Liver (tissue), 9 donors: ENCODE measurements around the gene UBE2F. TPM values are rescaled to one million over a fixed set of nuclear protein-coding genes. Genes with fewer than 3 reads are reported as not detected.

ENCODE experiments used
- DNase-seq: peaks from one replicate; pipeline ENCODE4 v3.0.0-alpha.2; 2017; ENCODE audit warnings: low spot score
- H3K27ac ChIP-seq, 2 donors: one replicate each; pipeline ENCODE4 v1.7.0; 2013; ENCODE audit warnings: inconsistent platforms in 2 of 2, low read length in 2 of 2, control low read depth in 1 of 2, low read depth in 1 of 2, mild to moderate bottlenecking in 1 of 2
- H3K27me3 ChIP-seq, 4 donors: one replicate each; pipeline versions ENCODE4 v1.6.1 to v1.7.0; 2013; ENCODE audit warnings: low read length in 3 of 4, inconsistent platforms in 1 of 4, mild to moderate bottlenecking in 1 of 4, moderate library complexity in 1 of 4; ENCODE audit not compliant: control insufficient read depth in 4 of 4, insufficient read depth in 4 of 4
- H3K36me3 ChIP-seq, 4 donors: one replicate each; pipeline versions ENCODE4 v1.6.1 to v1.7.0; 2013; ENCODE audit warnings: low read length in 3 of 4, mild to moderate bottlenecking in 3 of 4, low read depth in 1 of 4, moderate library complexity in 1 of 4; ENCODE audit not compliant: control insufficient read depth in 4 of 4, insufficient read depth in 3 of 4
- H3K4me1 ChIP-seq, 4 donors: one replicate each; pipeline versions ENCODE4 v1.6.1 to v1.7.0; 2013; ENCODE audit warnings: low read length in 3 of 4, mild to moderate bottlenecking in 3 of 4, moderate library complexity in 1 of 4; ENCODE audit not compliant: control insufficient read depth in 4 of 4, insufficient read depth in 4 of 4
- H3K4me3 ChIP-seq, 3 donors: one replicate each; pipeline versions ENCODE4 v1.6.1 to v1.7.0; 2013; ENCODE audit warnings: low read length in 3 of 3, control low read depth in 1 of 3, low read depth in 1 of 3, mild to moderate bottlenecking in 1 of 3
- H3K9ac ChIP-seq, 2 donors: one replicate each; pipeline ENCODE4 v1.7.0; 2013; ENCODE audit warnings: low read length in 2 of 2, mild to moderate bottlenecking in 2 of 2, moderate library complexity in 2 of 2, control low read depth in 1 of 2, low read depth in 1 of 2
- H3K9me3 ChIP-seq, 4 donors: one replicate each; pipeline versions ENCODE4 v1.6.1 to v1.7.0; 2013; ENCODE audit warnings: low read length in 3 of 4; ENCODE audit not compliant: control insufficient read depth in 4 of 4
- EGR1 ChIP-seq, 2 donors: IDR thresholded peaks; 2 replicates each; pipeline ENCODE4 v1.6.1; 2016 to 2018; ENCODE audit warnings: antibody characterized with exemption in 2 of 2, low read depth in 2 of 2
- FOXA2 ChIP-seq: IDR thresholded peaks from 2 replicates; pipeline ENCODE4 v1.6.1; 2016; ENCODE audit warnings: antibody characterized with exemption
- GABPA ChIP-seq, 2 donors: IDR thresholded peaks in 1 of 2; conservative IDR thresholded peaks in 1 of 2; 2 replicates each; pipeline ENCODE4 v1.6.1; 2016; ENCODE audit warnings: antibody characterized with exemption in 2 of 2, mild to moderate bottlenecking in 1 of 2, moderate library complexity in 1 of 2
- HNF4A ChIP-seq, 2 donors: conservative IDR thresholded peaks; 2 replicates each; pipeline ENCODE4 v1.6.1; 2016; ENCODE audit warnings: antibody characterized with exemption in 2 of 2, mild to moderate bottlenecking in 2 of 2
- HNF4G ChIP-seq: IDR thresholded peaks from 2 replicates; pipeline ENCODE4 v1.6.1; 2016; ENCODE audit warnings: antibody characterized with exemption
- JUND ChIP-seq, 2 donors: IDR thresholded peaks; 2 replicates each; pipeline ENCODE4 v1.6.1; 2016; ENCODE audit warnings: antibody characterized with exemption in 2 of 2
- RAD21 ChIP-seq, 2 donors: IDR thresholded peaks; 2 replicates each; pipeline ENCODE4 v1.6.1; 2016; ENCODE audit warnings: antibody characterized with exemption in 2 of 2, mild to moderate bottlenecking in 2 of 2
- RXRA ChIP-seq, 2 donors: IDR thresholded peaks; 2 replicates each; pipeline ENCODE4 v1.6.1; 2017 to 2018; ENCODE audit warnings: antibody characterized with exemption in 2 of 2, mild to moderate bottlenecking in 1 of 2
- SP1 ChIP-seq: IDR thresholded peaks from 2 replicates; pipeline ENCODE4 v1.6.1; 2018; ENCODE audit warnings: antibody characterized with exemption, mild to moderate bottlenecking
- TAF1 ChIP-seq: conservative IDR thresholded peaks from 2 replicates; pipeline ENCODE4 v1.6.1; 2016; ENCODE audit warnings: antibody characterized with exemption, mild to moderate bottlenecking
- YY1 ChIP-seq: IDR thresholded peaks from 2 replicates; pipeline ENCODE4 v1.6.1; 2016; ENCODE audit warnings: antibody characterized with exemption, mild to moderate bottlenecking
- WGBS: extraction: QIAGEN DNeasy Blood & Tissue Kit; methylation state at CpG from one replicate; pipeline ENCODE4 v1.1.7; 2013; 5-methylcytosine and 5-hydroxymethylcytosine counted together
- polyA plus RNA-seq, 2 donors: library from polyadenylated mRNA; stranded (reverse) in 1 of 2; unstranded in 1 of 2; fragments of 200-250 nt in 1 of 2; fragments of >200 nt in 1 of 2; fragmentation: Nextera tagmentation in 1 of 2; extraction: Ambion mirVana in 1 of 2; gene quantifications; one replicate each; pipeline versions ENCODE4 v1.2.1 to v1.2.3, GENCODE V29; 2013 to 2015
- total RNA-seq, 2 donors: library from RNA; depleted of rRNA; stranded (reverse); fragments of >200 nt; gene quantifications; one replicate each; pipeline ENCODE4 v1.2.3, GENCODE V29; 2014
- TF ChIP-seq, protein P1 (sequence below): IDR thresholded peaks from 2 replicates; pipeline ENCODE4 v1.6.1; 2016; ENCODE audit warnings: antibody characterized with exemption, mild to moderate bottlenecking
- TF ChIP-seq, protein P2 (sequence below): IDR thresholded peaks from 2 replicates; pipeline ENCODE4 v1.6.1; 2016; ENCODE audit warnings: antibody characterized with exemption
- TF ChIP-seq, protein P3 (sequence below): fragments of 150-350 bp; IDR thresholded peaks from 2 replicates; pipeline ENCODE4 v1.5.1; 2017; ENCODE audit warnings: improper control_type of control experiment, low read depth, low read length; ENCODE audit not compliant: missing input control
- donor health status: healthy.
- donor health status: healthy.
- donor health status: healthy.
- donor health status: healthy.
- donor health status: healthy.

The UBE2F gene
- total and polyA plus RNA-seq, 4 donors: 30.5 to 55.3 (median 32.1) TPM

DNA sequence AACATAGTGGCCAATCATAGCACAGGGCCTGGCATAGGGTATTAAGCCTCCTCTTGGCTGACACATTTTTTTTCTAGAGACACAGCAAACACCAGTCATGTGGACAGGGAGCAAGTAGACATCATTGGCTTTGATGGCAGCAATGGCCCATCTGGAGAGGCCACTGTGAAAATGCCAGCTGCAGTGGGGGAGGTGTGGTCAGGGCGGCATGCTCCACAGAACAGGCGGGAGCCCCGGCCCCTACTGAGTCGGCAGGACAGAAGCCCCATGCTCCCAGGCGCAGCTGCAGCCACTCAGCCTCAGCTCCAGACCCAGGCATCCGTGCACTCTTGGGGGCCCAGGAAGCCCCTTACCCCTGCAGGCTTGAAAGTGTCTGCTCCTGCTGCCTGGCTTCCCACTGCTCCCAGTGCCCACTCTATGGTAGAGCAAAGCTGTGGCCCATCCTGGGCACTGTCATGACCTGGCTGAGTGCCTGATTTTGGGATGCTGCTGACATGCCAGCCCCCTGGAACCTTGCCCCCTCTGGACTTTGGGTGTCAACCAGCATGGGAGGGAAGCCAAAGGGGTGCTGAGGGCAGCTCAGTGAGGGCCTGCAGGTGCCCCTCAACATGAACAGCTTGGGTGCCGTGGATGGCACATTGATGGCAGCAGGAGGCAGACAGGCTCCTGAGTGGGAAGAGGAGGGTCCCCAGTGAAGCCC lies 23.3 kb upstream of the UBE2F start:
- Histone ChIP-seq H3K27me3 (no peaks in the 10 kb centered on the region), H3K9me3 (peaks cover 0 to 23% (median 12%) of the 10 kb centered on the region in 4 donors), H3K4me3 (no peak overlapping the region), H3K27ac (no peak overlapping the region), H3K36me3 (no peaks in the 10 kb centered on the region), H3K4me1 (peaks cover 0 to 3% (median 0%) of the 10 kb centered on the region in 4 donors), H3K9ac (no peak overlapping the region)
- no peak for TF ChIP-seq RXRA (IDR thresholded peaks at IDR 0.05)
- no peak for TF ChIP-seq FOXA2
- TF ChIP-seq, protein P1, sequence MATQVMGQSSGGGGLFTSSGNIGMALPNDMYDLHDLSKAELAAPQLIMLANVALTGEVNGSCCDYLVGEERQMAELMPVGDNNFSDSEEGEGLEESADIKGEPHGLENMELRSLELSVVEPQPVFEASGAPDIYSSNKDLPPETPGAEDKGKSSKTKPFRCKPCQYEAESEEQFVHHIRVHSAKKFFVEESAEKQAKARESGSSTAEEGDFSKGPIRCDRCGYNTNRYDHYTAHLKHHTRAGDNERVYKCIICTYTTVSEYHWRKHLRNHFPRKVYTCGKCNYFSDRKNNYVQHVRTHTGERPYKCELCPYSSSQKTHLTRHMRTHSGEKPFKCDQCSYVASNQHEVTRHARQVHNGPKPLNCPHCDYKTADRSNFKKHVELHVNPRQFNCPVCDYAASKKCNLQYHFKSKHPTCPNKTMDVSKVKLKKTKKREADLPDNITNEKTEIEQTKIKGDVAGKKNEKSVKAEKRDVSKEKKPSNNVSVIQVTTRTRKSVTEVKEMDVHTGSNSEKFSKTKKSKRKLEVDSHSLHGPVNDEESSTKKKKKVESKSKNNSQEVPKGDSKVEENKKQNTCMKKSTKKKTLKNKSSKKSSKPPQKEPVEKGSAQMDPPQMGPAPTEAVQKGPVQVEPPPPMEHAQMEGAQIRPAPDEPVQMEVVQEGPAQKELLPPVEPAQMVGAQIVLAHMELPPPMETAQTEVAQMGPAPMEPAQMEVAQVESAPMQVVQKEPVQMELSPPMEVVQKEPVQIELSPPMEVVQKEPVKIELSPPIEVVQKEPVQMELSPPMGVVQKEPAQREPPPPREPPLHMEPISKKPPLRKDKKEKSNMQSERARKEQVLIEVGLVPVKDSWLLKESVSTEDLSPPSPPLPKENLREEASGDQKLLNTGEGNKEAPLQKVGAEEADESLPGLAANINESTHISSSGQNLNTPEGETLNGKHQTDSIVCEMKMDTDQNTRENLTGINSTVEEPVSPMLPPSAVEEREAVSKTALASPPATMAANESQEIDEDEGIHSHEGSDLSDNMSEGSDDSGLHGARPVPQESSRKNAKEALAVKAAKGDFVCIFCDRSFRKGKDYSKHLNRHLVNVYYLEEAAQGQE: no peak
- TF ChIP-seq SP1: no peak
- TF ChIP-seq, protein P2, sequence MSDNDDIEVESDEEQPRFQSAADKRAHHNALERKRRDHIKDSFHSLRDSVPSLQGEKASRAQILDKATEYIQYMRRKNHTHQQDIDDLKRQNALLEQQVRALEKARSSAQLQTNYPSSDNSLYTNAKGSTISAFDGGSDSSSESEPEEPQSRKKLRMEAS: no peak
- TF ChIP-seq RAD21 (IDR thresholded peaks at IDR 0.05): no peak
- 94% methylated on average over 7 of the region's 7 CpGs for WGBS
- DNase-seq: no peak

DNA sequence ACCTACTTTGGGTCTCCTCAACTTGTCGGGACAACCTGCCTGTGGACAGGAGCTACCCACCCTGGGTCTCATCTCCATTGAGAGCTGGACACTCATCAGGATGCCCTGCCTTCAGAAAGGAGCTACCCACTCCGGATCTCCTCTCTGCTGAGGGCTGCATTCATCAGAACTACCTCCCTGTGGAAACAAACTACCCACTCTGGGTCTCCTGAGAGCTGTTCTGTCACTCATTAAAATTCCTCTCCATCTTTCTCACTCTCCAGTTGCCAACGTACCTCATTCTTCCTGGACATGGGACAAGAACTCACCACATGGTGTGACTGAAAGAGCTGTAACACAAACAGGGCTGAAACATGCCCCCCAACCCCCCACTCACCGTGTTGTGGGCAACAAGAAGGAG lies 22.5 kb upstream of the UBE2F start:
- H3K9me3 ChIP-seq: peaks cover 0 to 23% (median 12%) of the 10 kb centered on the region in 4 donors
- DNase-seq: no peak
- H3K4me1 ChIP-seq: peaks cover 0 to 3% (median 0%) of the 10 kb centered on the region in 4 donors
- no peak overlapping the region for H3K9ac ChIP-seq
- H3K36me3 ChIP-seq: no peaks in the 10 kb centered on the region
- H3K4me3 ChIP-seq: no peak overlapping the region
- TF ChIP-seq RXRA (IDR thresholded peaks at IDR 0.05) (no peak), EGR1 (IDR thresholded peaks at IDR 0.05; ENCODE audit: low read depth in 2 of 2) (no peak), TAF1 (no peak), GABPA (IDR thresholded peaks at IDR 0.05 in 1 of 2, conservative IDR thresholded peaks at IDR 0.05 in 1 of 2) (no peak), HNF4A (conservative IDR thresholded peaks at IDR 0.05) (no peak), HNF4G (no peak), JUND (IDR thresholded peaks at IDR 0.05) (no peak), SP1 (no peak), YY1 (no peak)
- TF ChIP-seq, protein P3, sequence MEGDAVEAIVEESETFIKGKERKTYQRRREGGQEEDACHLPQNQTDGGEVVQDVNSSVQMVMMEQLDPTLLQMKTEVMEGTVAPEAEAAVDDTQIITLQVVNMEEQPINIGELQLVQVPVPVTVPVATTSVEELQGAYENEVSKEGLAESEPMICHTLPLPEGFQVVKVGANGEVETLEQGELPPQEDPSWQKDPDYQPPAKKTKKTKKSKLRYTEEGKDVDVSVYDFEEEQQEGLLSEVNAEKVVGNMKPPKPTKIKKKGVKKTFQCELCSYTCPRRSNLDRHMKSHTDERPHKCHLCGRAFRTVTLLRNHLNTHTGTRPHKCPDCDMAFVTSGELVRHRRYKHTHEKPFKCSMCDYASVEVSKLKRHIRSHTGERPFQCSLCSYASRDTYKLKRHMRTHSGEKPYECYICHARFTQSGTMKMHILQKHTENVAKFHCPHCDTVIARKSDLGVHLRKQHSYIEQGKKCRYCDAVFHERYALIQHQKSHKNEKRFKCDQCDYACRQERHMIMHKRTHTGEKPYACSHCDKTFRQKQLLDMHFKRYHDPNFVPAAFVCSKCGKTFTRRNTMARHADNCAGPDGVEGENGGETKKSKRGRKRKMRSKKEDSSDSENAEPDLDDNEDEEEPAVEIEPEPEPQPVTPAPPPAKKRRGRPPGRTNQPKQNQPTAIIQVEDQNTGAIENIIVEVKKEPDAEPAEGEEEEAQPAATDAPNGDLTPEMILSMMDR: no peak
- TF ChIP-seq, protein P1: no peak
- TF ChIP-seq, protein P2: no peak
- H3K27ac ChIP-seq: no peak overlapping the region
- WGBS: 76% methylated on average over 4 of the region's 4 CpGs
- H3K27me3 ChIP-seq: no peaks in the 10 kb centered on the region
